OCI-LY1 (cell line): ENCODE data around the gene VAV2.

ENCODE experiments used
- H2AFZ ChIP-seq: fragments of 200-600 bp; sonication (generic), shearing (Covaris generic); 2 replicates; pipeline ENCODE4 v1.6.0; 2014; ENCODE audit warnings: antibody characterized with exemption, mild to moderate bottlenecking, low read length
- H3F3A ChIP-seq: fragments of 200-600 bp; sonication (generic), shearing (Covaris generic); 2 replicates; pipeline ENCODE4 v1.6.0; 2014; ENCODE audit warnings: mild to moderate bottlenecking, antibody characterized with exemption, low read length, moderate library complexity; ENCODE audit not compliant: insufficient read depth
- H3K27ac ChIP-seq: fragments of 200-600 bp; sonication (generic); 2 replicates; pipeline ENCODE4 v1.5.1; 2014; ENCODE audit warnings: low read length, mixed run types, mild to moderate bottlenecking, low read depth; ENCODE audit not compliant: poor library complexity, severe bottlenecking
- H3K27me3 ChIP-seq: fragments of 200-600 bp; sonication (generic); 2 replicates; pipeline ENCODE4 v1.6.0; 2014; ENCODE audit warnings: antibody characterized with exemption, mild to moderate bottlenecking, low read length, moderate library complexity; ENCODE audit not compliant: insufficient read depth
- H3K36me3 ChIP-seq: fragments of 200-600 bp; sonication (generic); 2 replicates; pipeline ENCODE4 v1.6.1; 2014; ENCODE audit warnings: mild to moderate bottlenecking, antibody characterized with exemption, low read length, moderate library complexity, mixed read lengths; ENCODE audit not compliant: insufficient read depth
- H3K4me1 ChIP-seq: fragments of 200-600 bp; sonication (generic); 2 replicates; pipeline ENCODE4 v1.5.1; 2014; ENCODE audit warnings: mild to moderate bottlenecking, low read length, moderate library complexity; ENCODE audit not compliant: insufficient read depth, severe bottlenecking
- H3K4me2 ChIP-seq: fragments of 200-600 bp; sonication (generic), shearing (Covaris generic); 2 replicates; pipeline ENCODE4 v1.6.1; 2014; ENCODE audit warnings: low read length
- H3K4me3 ChIP-seq: fragments of 200-600 bp; sonication (generic); 2 replicates; pipeline ENCODE4 v1.5.1; 2014; ENCODE audit warnings: low read length, low read depth, mild to moderate bottlenecking, mixed read lengths; ENCODE audit not compliant: poor library complexity, severe bottlenecking
- H3K79me2 ChIP-seq: fragments of 200-600 bp; shearing (Covaris generic); 2 replicates; pipeline ENCODE4 v1.6.1; 2016; ENCODE audit warnings: mixed run types, low read length, mixed read lengths; ENCODE audit not compliant: insufficient read depth
- H3K9ac ChIP-seq: fragments of 200-600 bp; sonication (generic), shearing (Covaris generic); 2 replicates; pipeline ENCODE4 v1.6.1; 2014; ENCODE audit warnings: mild to moderate bottlenecking, low read length, mixed read lengths
- H3K9me2 ChIP-seq: fragments of 200-600 bp; sonication (generic), shearing (Covaris generic); 2 replicates; pipeline ENCODE4 v1.6.1; 2014; ENCODE audit warnings: low read depth, mild to moderate bottlenecking, low read length, mixed read lengths
- H3K9me3 ChIP-seq: fragments of 200-600 bp; shearing (Covaris generic); 2 replicates; pipeline ENCODE4 v1.6.1; 2014; ENCODE audit warnings: low read length, mixed read lengths
- H4K20me1 ChIP-seq: fragments of 200-600 bp; sonication (generic), shearing (Covaris generic); 2 replicates; pipeline ENCODE4 v1.6.0; 2016; ENCODE audit warnings: mild to moderate bottlenecking, low read length; ENCODE audit not compliant: insufficient read depth
- EZH2 ChIP-seq: fragments of 200-600 bp; sonication (generic), shearing (Covaris generic); IDR thresholded peaks from 2 replicates; pipeline ENCODE4 v1.8.0; 2017; ENCODE audit warnings: borderline replicate concordance, mixed run types, mild to moderate bottlenecking, antibody characterized with exemption, low read length, moderate library complexity, mixed read lengths
- TF ChIP-seq, protein P1 (sequence below): fragments of 200-600 bp; sonication (generic), shearing (Covaris generic); IDR thresholded peaks from 2 replicates; pipeline ENCODE4 v1.5.1; 2017; ENCODE audit warnings: mild to moderate bottlenecking, antibody characterized with exemption, low read length, moderate library complexity, mixed read lengths

Gene VAV2

DNA sequence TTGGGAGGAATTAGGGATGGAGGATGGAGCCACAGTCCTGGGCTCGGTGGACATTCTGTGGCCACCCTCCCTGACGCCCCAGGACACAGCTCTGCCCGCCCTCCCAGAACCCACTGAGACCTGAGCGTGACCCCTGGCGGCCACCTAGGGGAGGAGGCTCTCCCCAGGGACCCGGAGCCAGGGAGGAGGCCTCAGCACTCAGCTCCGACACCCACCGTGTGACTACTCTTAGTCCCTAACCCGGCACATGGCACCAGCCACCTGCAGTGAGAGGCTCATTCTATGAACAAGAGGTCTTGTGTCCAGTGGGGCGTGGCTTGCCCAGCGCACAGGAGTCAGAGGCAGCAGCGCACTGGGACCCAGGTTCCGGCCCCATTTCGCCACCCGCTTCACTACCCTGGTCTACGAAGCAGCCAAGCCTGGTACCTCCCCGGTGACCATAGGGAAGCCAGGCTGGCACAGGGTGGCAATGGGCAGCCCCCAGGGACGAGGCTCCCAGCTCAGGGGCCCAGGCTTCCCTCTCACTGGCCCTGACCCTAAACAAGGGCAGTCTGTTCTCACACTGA is 264.2 kb downstream of the VAV2 start:
- TF ChIP-seq EZH2: no peak
- TF ChIP-seq, protein P1, sequence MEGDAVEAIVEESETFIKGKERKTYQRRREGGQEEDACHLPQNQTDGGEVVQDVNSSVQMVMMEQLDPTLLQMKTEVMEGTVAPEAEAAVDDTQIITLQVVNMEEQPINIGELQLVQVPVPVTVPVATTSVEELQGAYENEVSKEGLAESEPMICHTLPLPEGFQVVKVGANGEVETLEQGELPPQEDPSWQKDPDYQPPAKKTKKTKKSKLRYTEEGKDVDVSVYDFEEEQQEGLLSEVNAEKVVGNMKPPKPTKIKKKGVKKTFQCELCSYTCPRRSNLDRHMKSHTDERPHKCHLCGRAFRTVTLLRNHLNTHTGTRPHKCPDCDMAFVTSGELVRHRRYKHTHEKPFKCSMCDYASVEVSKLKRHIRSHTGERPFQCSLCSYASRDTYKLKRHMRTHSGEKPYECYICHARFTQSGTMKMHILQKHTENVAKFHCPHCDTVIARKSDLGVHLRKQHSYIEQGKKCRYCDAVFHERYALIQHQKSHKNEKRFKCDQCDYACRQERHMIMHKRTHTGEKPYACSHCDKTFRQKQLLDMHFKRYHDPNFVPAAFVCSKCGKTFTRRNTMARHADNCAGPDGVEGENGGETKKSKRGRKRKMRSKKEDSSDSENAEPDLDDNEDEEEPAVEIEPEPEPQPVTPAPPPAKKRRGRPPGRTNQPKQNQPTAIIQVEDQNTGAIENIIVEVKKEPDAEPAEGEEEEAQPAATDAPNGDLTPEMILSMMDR: no peak
- Histone ChIP-seq H3K27me3 (no peaks in the 10 kb centered on the region), H4K20me1 (no peaks in the 10 kb centered on the region), H3K79me2 (no peaks in the 10 kb centered on the region), H3K4me2 (no peak overlapping the region), H3K4me3 (no peak overlapping the region), H3K4me1 (no peaks in the 10 kb centered on the region), H3K27ac (no peak overlapping the region), H2AFZ (no peak overlapping the region), H3K36me3 (no peaks in the 10 kb centered on the region), H3K9ac (no peak overlapping the region), H3F3A (no peaks in the 10 kb centered on the region), H3K9me3 (no peaks in the 10 kb centered on the region), H3K9me2 (no peaks in the 10 kb centered on the region)

DNA sequence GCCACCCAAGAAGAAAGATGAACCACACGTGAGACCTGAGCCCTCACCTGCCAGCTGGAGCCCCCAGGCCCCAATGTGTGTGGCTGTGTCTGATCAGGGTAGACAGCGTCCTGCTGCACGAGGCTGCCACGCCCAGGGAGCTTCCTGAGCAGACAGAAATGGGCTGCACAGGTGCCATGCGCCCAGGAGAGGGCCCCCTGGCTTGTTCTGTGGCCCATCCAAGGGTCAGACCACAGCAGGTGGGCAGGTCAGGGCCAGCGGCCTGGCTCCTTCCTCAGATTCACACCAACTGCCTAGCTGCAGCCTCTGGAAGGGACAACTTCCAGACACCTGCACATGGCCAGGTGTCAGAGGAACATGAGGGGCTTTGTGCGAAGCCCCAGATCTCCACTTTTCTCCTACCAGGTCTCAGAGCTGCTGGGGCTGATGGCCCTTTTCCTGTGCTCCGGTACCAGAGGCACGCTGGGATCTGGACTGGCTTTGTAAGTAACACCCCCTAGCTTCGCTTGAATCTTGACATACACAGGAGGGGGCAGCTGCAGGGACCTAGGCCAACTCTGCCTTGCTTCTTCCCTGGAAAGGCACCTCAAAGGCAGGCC is 264.7 kb downstream of the VAV2 start:
- no peaks in the 10 kb centered on the region for H3F3A ChIP-seq
- H3K79me2 ChIP-seq: no peaks in the 10 kb centered on the region
- no peaks in the 10 kb centered on the region for H3K36me3 ChIP-seq
- H3K27ac ChIP-seq: no peak overlapping the region
- H3K4me3 ChIP-seq: no peak overlapping the region
- H3K9ac ChIP-seq: no peak overlapping the region
- no peaks in the 10 kb centered on the region for H4K20me1 ChIP-seq
- no peaks in the 10 kb centered on the region for H3K27me3 ChIP-seq
- H3K9me2 ChIP-seq: no peaks in the 10 kb centered on the region
- H2AFZ ChIP-seq: no peak overlapping the region
- H3K4me2 ChIP-seq: no peak overlapping the region
- no peak for TF ChIP-seq EZH2
- TF ChIP-seq, protein P1: no peak
- H3K9me3 ChIP-seq: no peaks in the 10 kb centered on the region
- no peaks in the 10 kb centered on the region for H3K4me1 ChIP-seq

DNA sequence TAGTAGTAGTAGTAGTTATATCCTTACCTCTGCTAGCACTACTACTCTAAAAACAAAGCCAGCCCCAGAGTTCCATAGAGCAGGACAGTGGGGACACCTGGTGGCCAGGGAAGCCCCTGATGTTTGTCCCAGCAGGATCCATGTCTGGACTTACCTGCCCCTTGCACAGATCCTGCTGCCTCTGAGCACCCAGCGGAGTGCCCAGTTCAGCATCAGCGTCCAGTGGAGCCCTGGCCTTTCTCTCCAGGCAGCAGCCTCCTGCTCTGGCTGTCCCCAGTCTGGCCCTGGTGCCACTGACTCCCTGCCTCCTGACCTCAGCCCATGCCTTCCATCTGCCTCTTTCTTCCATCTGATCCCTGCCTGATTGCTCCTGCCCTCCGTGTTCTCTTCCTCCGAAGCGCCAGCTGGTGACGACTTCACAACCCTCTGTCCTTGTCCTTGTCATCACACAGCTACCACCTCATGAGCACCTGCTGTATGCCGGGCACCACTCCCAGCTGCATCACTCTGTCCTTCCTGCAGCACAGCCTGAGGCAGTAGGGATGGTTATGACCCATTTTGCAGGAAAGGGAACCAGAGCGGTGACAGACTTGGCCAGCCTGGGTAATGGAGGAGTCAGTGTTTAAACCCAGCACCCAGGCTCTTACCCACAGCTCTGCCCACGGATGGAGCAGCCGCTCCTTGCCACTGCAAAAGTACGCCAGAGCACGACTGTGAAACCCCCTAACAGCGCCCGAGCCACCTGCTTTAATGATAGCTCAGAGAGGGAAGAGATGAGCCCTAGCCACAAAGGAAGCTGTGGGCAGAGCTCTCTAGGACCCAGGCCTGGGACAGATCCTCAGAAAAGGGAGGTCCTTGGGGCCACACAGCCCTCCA is 265.5 kb downstream of the VAV2 start:
- H3K4me1 ChIP-seq: no peaks in the 10 kb centered on the region
- no peak overlapping the region for H3K27ac ChIP-seq
- H4K20me1 ChIP-seq: no peaks in the 10 kb centered on the region
- H3K4me2 ChIP-seq: no peak overlapping the region
- no peaks in the 10 kb centered on the region for H3K79me2 ChIP-seq
- no peaks in the 10 kb centered on the region for H3K9me3 ChIP-seq
- no peaks in the 10 kb centered on the region for H3K36me3 ChIP-seq
- no peak overlapping the region for H2AFZ ChIP-seq
- H3K27me3 ChIP-seq: no peaks in the 10 kb centered on the region
- H3F3A ChIP-seq: no peaks in the 10 kb centered on the region
- H3K9ac ChIP-seq: no peak overlapping the region
- TF ChIP-seq, protein P1: peak; percentile 19; the same call in 1 of the 2 replicates
- TF ChIP-seq EZH2: no peak
- H3K9me2 ChIP-seq: no peaks in the 10 kb centered on the region
- H3K4me3 ChIP-seq: no peak overlapping the region
